ENCODE measurements around the gene ZNF823.

The ZNF823 gene

DNA sequence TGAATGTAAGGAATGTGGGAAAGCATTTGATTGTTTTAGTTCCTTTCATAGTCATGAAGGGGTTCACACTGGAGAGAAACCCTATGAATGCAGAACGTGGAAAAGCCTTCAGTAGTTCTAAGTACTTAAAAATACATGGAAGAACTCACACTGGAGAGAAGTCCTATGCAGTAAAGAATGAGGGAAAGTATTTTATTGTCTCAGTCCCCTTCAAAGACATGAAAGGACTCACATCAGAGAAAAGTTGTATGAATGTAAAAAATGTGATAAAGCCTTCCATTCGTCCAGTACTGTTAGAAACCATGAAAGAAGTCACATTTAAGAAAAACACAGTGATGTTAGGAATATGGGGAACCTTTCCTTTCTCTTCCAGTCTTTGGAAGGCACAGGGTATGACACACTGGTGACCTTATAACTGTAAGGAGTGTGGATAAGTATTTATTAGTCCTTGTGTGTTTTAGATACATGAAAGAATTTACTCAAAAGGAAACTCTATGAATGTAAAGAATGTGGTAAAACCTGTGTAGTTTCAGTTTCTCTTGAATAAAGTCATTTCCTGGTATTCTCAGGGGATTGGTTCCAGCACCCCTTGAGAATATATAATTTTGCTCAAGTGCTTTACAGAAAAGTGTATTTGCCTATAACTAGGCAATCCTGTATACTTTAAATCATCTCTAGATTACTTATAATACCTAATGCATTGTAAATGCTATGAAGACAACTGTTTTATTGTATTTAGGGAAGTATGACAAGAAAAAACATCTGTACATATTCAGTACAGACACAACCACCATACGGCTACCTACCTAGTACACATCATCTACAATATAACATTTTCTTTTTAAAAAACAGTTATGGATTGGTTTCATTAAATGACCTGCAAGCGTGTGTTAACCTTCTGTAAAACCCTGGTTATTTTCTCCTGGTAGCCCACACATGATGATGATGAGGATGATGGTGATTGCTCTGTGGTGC is 52.8 kb downstream of the ZNF823 start:
- no peak for ATAC-seq
- TF ChIP-seq SNAI2 (CRISPR knock-in tag; IDR thresholded peaks at IDR 0.05) (no peak), ESRRG (CRISPR knock-in tag; IDR thresholded peaks at IDR 0.05) (no peak), TSHZ2 (CRISPR knock-in tag; IDR thresholded peaks at IDR 0.05) (no peak), PPARA (CRISPR knock-in tag; IDR thresholded peaks at IDR 0.05; ENCODE audit: borderline replicate concordance) (no peak), ZNF565 (CRISPR knock-in tag; conservative IDR thresholded peaks at IDR 0.05; ENCODE audit: low read depth) (no peak), ZNF8 (CRISPR knock-in tag; IDR thresholded peaks at IDR 0.05) (no peak), CSDC2 (CRISPR knock-in tag; IDR thresholded peaks at IDR 0.05) (no peak), BACH2 (CRISPR knock-in tag; IDR thresholded peaks at IDR 0.05; ENCODE audit: borderline replicate concordance) (no peak), OSR1 (CRISPR knock-in tag; IDR thresholded peaks at IDR 0.05) (no peak), RARB (CRISPR knock-in tag; IDR thresholded peaks at IDR 0.05) (no peak), ZNF70 (CRISPR knock-in tag; IDR thresholded peaks at IDR 0.05) (no peak), GLIS3 (CRISPR knock-in tag; IDR thresholded peaks at IDR 0.05) (no peak), TOX (CRISPR knock-in tag; IDR thresholded peaks at IDR 0.05; ENCODE audit: borderline replicate concordance) (no peak)

DNA sequence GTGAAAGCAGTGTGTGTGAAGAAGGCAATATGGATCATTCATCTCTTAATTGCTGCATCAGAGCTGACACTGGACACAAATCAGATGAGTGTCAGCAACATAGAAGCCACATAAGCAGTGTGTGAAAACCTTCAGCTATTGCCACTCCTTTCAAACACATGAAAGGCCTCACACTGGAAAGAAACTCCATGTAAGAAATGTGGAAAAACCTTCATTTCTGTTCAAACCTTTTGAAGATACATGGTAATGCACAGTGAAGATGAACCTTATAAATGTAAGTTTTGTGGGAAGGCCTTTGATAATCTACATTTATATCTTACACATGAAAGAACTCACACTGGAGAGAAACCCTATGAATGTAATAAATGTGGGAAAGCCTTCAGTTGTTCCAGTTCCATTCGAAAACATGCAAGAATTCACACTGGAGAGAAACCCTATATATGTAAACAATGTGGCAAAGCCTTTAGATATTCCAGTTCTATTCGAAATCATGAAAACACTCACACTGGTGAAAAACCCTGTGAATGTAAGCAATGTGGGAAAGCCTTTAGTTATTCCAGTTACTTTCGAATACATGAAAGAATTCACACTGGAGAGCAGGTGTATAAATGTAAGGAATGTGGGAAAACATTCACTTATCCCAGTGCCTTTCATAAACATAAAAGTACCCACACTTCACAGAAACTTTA is 53.6 kb downstream of the ZNF823 start:
- no peak for TF ChIP-seq RARB (CRISPR knock-in tag; IDR thresholded peaks at IDR 0.05)
- TF ChIP-seq PPARA (CRISPR knock-in tag; IDR thresholded peaks at IDR 0.05; ENCODE audit: borderline replicate concordance): no peak
- no peak for TF ChIP-seq ZNF70 (CRISPR knock-in tag; IDR thresholded peaks at IDR 0.05)
- no peak for TF ChIP-seq ISL1 (CRISPR knock-in tag; IDR thresholded peaks at IDR 0.05)
- TF ChIP-seq CREB5 (CRISPR knock-in tag; IDR thresholded peaks at IDR 0.05; ENCODE audit: low read depth): no peak
- no peak for TF ChIP-seq BACH2 (CRISPR knock-in tag; IDR thresholded peaks at IDR 0.05; ENCODE audit: borderline replicate concordance)
- no peak for TF ChIP-seq TSHZ2 (CRISPR knock-in tag; IDR thresholded peaks at IDR 0.05)
- no peak for TF ChIP-seq CSDC2 (CRISPR knock-in tag; IDR thresholded peaks at IDR 0.05)
- no peak for ATAC-seq

DNA sequence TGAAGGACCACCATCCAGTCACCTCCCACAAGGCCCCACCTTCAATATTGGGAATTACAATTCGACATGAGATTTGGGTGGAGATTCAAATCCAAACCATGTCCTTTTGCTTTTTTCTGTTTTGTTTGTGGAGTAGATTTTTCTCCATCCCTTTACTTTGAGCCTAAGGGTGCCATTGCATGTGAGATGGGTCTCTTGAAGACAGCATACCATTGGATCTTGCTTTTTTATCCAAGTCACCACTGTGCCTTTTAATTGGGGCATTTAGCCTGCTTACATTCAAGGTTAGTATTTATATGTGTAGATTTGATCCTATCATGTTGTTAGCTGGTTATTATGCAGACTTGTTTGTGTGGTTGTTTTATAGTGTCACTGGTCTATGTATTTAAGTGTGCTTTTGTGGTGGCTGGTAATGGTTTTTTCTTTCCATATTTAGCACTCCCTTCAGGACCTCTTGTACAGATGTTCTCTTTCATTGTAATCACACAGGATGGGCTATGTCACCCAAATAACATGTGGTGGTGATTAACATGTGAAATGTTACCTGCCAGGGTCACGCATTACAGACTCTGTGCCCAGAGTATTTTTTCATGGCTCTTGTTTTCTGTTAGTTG is 58.0 kb downstream of the ZNF823 start:
- TF ChIP-seq ZFP30 (CRISPR knock-in tag; IDR thresholded peaks at IDR 0.05) (no peak), CSDC2 (CRISPR knock-in tag; IDR thresholded peaks at IDR 0.05) (no peak), POU6F1 (CRISPR knock-in tag; IDR thresholded peaks at IDR 0.05; ENCODE audit: borderline replicate concordance, low read depth) (no peak), TSHZ2 (CRISPR knock-in tag; IDR thresholded peaks at IDR 0.05) (no peak), ISL1 (CRISPR knock-in tag; IDR thresholded peaks at IDR 0.05) (no peak), OSR1 (CRISPR knock-in tag; IDR thresholded peaks at IDR 0.05) (no peak), ZC3H10 (CRISPR knock-in tag; IDR thresholded peaks at IDR 0.05) (no peak), ZNF70 (CRISPR knock-in tag; IDR thresholded peaks at IDR 0.05) (no peak), PATZ1 (CRISPR knock-in tag; IDR thresholded peaks at IDR 0.05; ENCODE audit: borderline replicate concordance) (no peak), TOX (CRISPR knock-in tag; IDR thresholded peaks at IDR 0.05; ENCODE audit: borderline replicate concordance) (no peak)
- ATAC-seq: no peak
